ENCODE results near the gene RALGAPA1. TPM values are rescaled to one million over a fixed set of nuclear protein-coding genes. Genes with fewer than 3 reads are reported as not detected.

RALGAPA1 gene
- total and polyA plus RNA-seq, 2 of the 13 experiments (the other 11 are each of a cell fraction or from before 2014, with no cell fraction given): 65.0 to 89.2 TPM

GRCh38 chr14:35810963-35811362 is 1.9 kb upstream of the RALGAPA1 start:
- Histone ChIP-seq H2AFZ (ENCODE audit: low read length) (no peak overlapping the region), H3K4me2 (ENCODE audit: low read depth, low read length) (no peak overlapping the region), H4K20me1 (ENCODE audit: insufficient read depth, low read length) (0 out of 2 replicates have a peak, but pooled peaks cover 8% of the 10 kb centered on the region), H3K9ac (ENCODE audit: insufficient read depth, low read depth, low read length) (no peak overlapping the region), H3K27ac (ENCODE audit: extremely low read length, insufficient read depth, low read length) (no peak overlapping the region), H3K79me2 (ENCODE audit: insufficient read depth, low read length) (peaks cover 28% of the 10 kb centered on the region), H3K36me3 (replicated peaks in 1 of 2; ENCODE audit: control insufficient read depth in 1 of 2, insufficient read depth in 2 of 2, low read length in 2 of 2) (no peaks in the 10 kb centered on the region), H3K27me3 (ENCODE audit: control insufficient read depth in 1 of 2, insufficient read depth in 2 of 2, low read length in 2 of 2) (no peaks in the 10 kb centered on the region; a peak in 1 of 5 replicates), H3K4me1 (ENCODE audit: insufficient read depth, low read length) (peaks cover 34% of the 10 kb centered on the region), H3K9me3 (ENCODE audit: low read length) (no peaks in the 10 kb centered on the region), H3K4me3 (replicated peaks in 1 of 3; ENCODE audit: insufficient read depth in 1 of 3, low read depth in 2 of 3, low read length in 3 of 3) (no peak overlapping the region)
- intact Hi-C loops (cut with micrococcal nuclease; ENCODE audit: unreplicated experiment): loop anchor here (10.0 kb wide), 1 partner anchor 666 kb away; no protein-coding TSS in a partner anchor
- BruUV-seq (replicated peaks): no TSS peak
- FAIRE-seq: no peak
- no peak for DNase-seq (ENCODE audit: low spot score)
- POLR2A ChIA-PET: no interaction called here
- WGBS (ENCODE audit: low lambda C conversion rate): 48% methylated on average over 4 of the region's 4 CpGs
- in situ Hi-C loops (cut with HindIII; ENCODE audit: extremely low pct_ligation_motif_present, low pct_unique_long_range_greater_than_20kb): loop anchor here (10.0 to 25.0 kb wide), 3 partner anchors 116 to 674 kb away; partner anchors contain the start of gene INSM2
- TF ChIP-seq SNAPC5 (CRISPR knock-in tag; IDR thresholded peaks at IDR 0.05; ENCODE audit: borderline replicate concordance) (no peak), ZNF7 (CRISPR knock-in tag; IDR thresholded peaks at IDR 0.05) (no peak), CEBPG (CRISPR knock-in tag; IDR thresholded peaks at IDR 0.05) (peak; percentile 82), CEBPB (IDR thresholded peaks at IDR 0.05; ENCODE audit: borderline replicate concordance, low read depth, low read length) (peak; percentile 93)
- ATAC-seq: no peak
- CTCF ChIA-PET (ENCODE audit: low intra/inter-chr PET ratio, low total read pairs): no interaction called here

DNA sequence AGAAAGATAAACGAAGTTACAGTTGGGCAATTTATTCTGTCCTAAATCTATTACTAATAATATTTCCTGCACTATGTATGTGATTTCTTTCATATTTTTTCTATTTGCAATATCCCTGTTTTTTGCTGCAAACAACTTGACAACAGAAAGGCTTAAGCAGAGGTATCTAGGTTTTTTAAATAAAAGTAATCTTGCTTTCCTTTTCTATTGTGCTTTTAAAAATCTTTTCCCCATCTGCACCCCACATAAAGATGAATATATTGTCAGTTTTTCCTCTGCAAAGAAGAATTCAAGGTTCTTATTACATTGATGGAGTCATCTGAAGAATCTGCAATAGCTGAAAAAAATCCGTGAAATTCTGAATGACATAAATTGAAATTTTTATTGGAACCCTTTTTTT is 502 bp upstream of the RALGAPA1 start:
- no peak for FAIRE-seq
- TF ChIP-seq GATAD2A (CRISPR knock-in tag; IDR thresholded peaks at IDR 0.05) (no peak), CREB1 (IDR thresholded peaks at IDR 0.05) (no peak), CREB1 (CRISPR knock-in tag; IDR thresholded peaks at IDR 0.05) (peak; percentile 8; the same call in 1 of the 2 replicates), ZNF234 (CRISPR knock-in tag; conservative IDR thresholded peaks at IDR 0.05) (0 out of 2 replicates have a peak, but pooled peaks have one; percentile 27), ZFP82 (CRISPR knock-in tag; IDR thresholded peaks at IDR 0.05; ENCODE audit: borderline replicate concordance) (0 out of 2 replicates have a peak, but pooled peaks have one; percentile 11), ZBTB21 (CRISPR knock-in tag; IDR thresholded peaks at IDR 0.05) (no peak), NCOA1 (CRISPR knock-in tag; IDR thresholded peaks at IDR 0.05) (peak; percentile 13; the same call in 1 of the 2 replicates)
- TF ChIP-seq, protein P1, sequence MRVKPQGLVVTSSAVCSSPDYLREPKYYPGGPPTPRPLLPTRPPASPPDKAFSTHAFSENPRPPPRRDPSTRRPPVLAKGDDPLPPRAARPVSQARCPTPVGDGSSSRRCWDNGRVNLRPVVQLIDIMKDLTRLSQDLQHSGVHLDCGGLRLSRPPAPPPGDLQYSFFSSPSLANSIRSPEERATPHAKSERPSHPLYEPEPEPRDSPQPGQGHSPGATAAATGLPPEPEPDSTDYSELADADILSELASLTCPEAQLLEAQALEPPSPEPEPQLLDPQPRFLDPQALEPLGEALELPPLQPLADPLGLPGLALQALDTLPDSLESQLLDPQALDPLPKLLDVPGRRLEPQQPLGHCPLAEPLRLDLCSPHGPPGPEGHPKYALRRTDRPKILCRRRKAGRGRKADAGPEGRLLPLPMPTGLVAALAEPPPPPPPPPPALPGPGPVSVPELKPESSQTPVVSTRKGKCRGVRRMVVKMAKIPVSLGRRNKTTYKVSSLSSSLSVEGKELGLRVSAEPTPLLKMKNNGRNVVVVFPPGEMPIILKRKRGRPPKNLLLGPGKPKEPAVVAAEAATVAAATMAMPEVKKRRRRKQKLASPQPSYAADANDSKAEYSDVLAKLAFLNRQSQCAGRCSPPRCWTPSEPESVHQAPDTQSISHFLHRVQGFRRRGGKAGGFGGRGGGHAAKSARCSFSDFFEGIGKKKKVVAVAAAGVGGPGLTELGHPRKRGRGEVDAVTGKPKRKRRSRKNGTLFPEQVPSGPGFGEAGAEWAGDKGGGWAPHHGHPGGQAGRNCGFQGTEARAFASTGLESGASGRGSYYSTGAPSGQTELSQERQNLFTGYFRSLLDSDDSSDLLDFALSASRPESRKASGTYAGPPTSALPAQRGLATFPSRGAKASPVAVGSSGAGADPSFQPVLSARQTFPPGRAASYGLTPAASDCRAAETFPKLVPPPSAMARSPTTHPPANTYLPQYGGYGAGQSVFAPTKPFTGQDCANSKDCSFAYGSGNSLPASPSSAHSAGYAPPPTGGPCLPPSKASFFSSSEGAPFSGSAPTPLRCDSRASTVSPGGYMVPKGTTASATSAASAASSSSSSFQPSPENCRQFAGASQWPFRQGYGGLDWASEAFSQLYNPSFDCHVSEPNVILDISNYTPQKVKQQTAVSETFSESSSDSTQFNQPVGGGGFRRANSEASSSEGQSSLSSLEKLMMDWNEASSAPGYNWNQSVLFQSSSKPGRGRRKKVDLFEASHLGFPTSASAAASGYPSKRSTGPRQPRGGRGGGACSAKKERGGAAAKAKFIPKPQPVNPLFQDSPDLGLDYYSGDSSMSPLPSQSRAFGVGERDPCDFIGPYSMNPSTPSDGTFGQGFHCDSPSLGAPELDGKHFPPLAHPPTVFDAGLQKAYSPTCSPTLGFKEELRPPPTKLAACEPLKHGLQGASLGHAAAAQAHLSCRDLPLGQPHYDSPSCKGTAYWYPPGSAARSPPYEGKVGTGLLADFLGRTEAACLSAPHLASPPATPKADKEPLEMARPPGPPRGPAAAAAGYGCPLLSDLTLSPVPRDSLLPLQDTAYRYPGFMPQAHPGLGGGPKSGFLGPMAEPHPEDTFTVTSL (CRISPR knock-in tag; IDR thresholded peaks at IDR 0.05; ENCODE audit: borderline replicate concordance): peak; percentile 10; the same call in 1 of the 2 replicates
- TF ChIP-seq, protein P2, sequence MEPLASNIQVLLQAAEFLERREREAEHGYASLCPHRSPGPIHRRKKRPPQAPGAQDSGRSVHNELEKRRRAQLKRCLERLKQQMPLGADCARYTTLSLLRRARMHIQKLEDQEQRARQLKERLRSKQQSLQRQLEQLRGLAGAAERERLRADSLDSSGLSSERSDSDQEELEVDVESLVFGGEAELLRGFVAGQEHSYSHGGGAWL (CRISPR knock-in tag; IDR thresholded peaks at IDR 0.05): no peak

More for the DNA sequence above, 502 bp upstream of the RALGAPA1 start:
- peak overlapping the region; percentile 89 for H3K27ac ChIP-seq (ENCODE audit: extremely low read length, insufficient read depth, low read length)
- H3K4me2 ChIP-seq (ENCODE audit: low read depth, low read length): peak overlapping the region; percentile 82
- intact Hi-C loops (cut with micrococcal nuclease; ENCODE audit: unreplicated experiment): loop anchor here (1.0 to 10.0 kb wide), 6 partner anchors 17 to 765 kb away; partner anchors contain the start of genes BRMS1L, FAM177A1, PPP2R3C and PRORP
- H3K79me2 ChIP-seq (ENCODE audit: insufficient read depth, low read length): peaks cover 40% of the 10 kb centered on the region
- 0 out of 2 replicates have a peak, but pooled peaks cover 8% of the 10 kb centered on the region for H4K20me1 ChIP-seq (ENCODE audit: insufficient read depth, low read length)
- WGBS (ENCODE audit: low lambda C conversion rate): 9% methylated on average over 2 of the region's 2 CpGs
- DNase-seq (ENCODE audit: low spot score): no peak
- H3K9ac ChIP-seq (ENCODE audit: insufficient read depth, low read depth, low read length): peak overlapping the region; percentile 95; the same call in 1 of the 2 replicates
- ChIA-PET CTCF (ENCODE audit: low intra/inter-chr PET ratio, low total read pairs) (no interaction called here), POLR2A (interaction anchor here (1.0 to 3.9 kb wide), 8 partner anchors 8 to 936 kb away, joined by 3 to 81 read pairs (median 3); partner anchors contain the start of genes BRMS1L and FAM177A1)
- no peaks in the 10 kb centered on the region for H3K9me3 ChIP-seq (ENCODE audit: low read length)
- H3K4me3 ChIP-seq (replicated peaks in 1 of 3; ENCODE audit: insufficient read depth in 1 of 3, low read depth in 2 of 3, low read length in 3 of 3): peak overlapping the region; percentile 85 to 96 (median 86)
- H3K4me1 ChIP-seq (ENCODE audit: insufficient read depth, low read length): peaks cover 48% of the 10 kb centered on the region
- peak overlapping the region; percentile 25 for H2AFZ ChIP-seq (ENCODE audit: low read length)
- peaks cover 1 to 2% of the 10 kb centered on the region in 2 experiments; a peak in 1 of 5 replicates for H3K36me3 ChIP-seq (replicated peaks in 1 of 2; ENCODE audit: control insufficient read depth in 1 of 2, insufficient read depth in 2 of 2, low read length in 2 of 2)
- in situ Hi-C loops (cut with HindIII; ENCODE audit: extremely low pct_ligation_motif_present, low pct_unique_long_range_greater_than_20kb): loop anchor here (25.0 kb wide), 1 partner anchor 672 kb away; no protein-coding TSS in a partner anchor
- ATAC-seq: no peak
- BruUV-seq (replicated peaks): TSS peak; percentile 62
- no peaks in the 10 kb centered on the region; a peak in 1 of 5 replicates for H3K27me3 ChIP-seq (ENCODE audit: control insufficient read depth in 1 of 2, insufficient read depth in 2 of 2, low read length in 2 of 2)
